Measurements from ENCODE around the gene PBRM1. TPM values are rescaled to one million over a fixed set of nuclear protein-coding genes. Genes with fewer than 3 reads are reported as not detected.

PBRM1 gene
- total RNA-seq, 4 donors from 2014 or later, result 71.0 to 93.6 (median 85.5) TPM

- H3K4me1 ChIP-seq, result no peaks in the 10 kb centered on the region
- H3K9me3 ChIP-seq, result no peaks in the 10 kb centered on the region
- H3K4me3 ChIP-seq, result no peak overlapping the region
- H3K27me3 ChIP-seq, result no peaks in the 10 kb centered on the region
- TF ChIP-seq EP300 (IDR thresholded peaks at IDR 0.05) (no peak), POLR2AphosphoS5 (IDR thresholded peaks at IDR 0.05) (no peak), POLR2A (IDR thresholded peaks at IDR 0.05) (no peak), CTCF (IDR thresholded peaks at IDR 0.05) (no peak)
- no peak for DNase-seq (ENCODE audit: low spot score in 2 of 2)
- no peak overlapping the region for H3K27ac ChIP-seq
- peaks cover 44% of the 10 kb centered on the region for H3K36me3 ChIP-seq
- WGBS, result 98% methylated on average over 3 of the region's 3 CpGs
These were observed 60.7 kb downstream of the PBRM1 start for GRCh38 chr3:52625041-52625440.

GRCh38 chr3:52623234-52623792 lies 62.4 kb downstream of the PBRM1 start:
- no peaks in the 10 kb centered on the region for H3K4me1 ChIP-seq
- DNase-seq (ENCODE audit: low spot score in 2 of 2), result no peak
- H3K27me3 ChIP-seq, result no peaks in the 10 kb centered on the region
- H3K4me3 ChIP-seq, result no peak overlapping the region
- 66% methylated on average over 2 of the region's 2 CpGs for WGBS
- no peaks in the 10 kb centered on the region for H3K9me3 ChIP-seq
- TF ChIP-seq CTCF (IDR thresholded peaks at IDR 0.05) (no peak), EP300 (IDR thresholded peaks at IDR 0.05) (no peak), POLR2A (IDR thresholded peaks at IDR 0.05) (no peak), POLR2AphosphoS5 (IDR thresholded peaks at IDR 0.05) (no peak)
- no peak overlapping the region for H3K27ac ChIP-seq
- peaks cover 43% of the 10 kb centered on the region for H3K36me3 ChIP-seq

GRCh38 chr3:52620580-52620979 lies 65.1 kb downstream of the PBRM1 start:
- 85% methylated on average over 2 of the region's 2 CpGs for WGBS
- TF ChIP-seq POLR2A (IDR thresholded peaks at IDR 0.05) (no peak), CTCF (IDR thresholded peaks at IDR 0.05) (no peak), POLR2AphosphoS5 (IDR thresholded peaks at IDR 0.05) (no peak), EP300 (IDR thresholded peaks at IDR 0.05) (no peak)
- H3K9me3 ChIP-seq, result no peaks in the 10 kb centered on the region
- DNase-seq (ENCODE audit: low spot score in 2 of 2), result no peak
- H3K27me3 ChIP-seq, result no peaks in the 10 kb centered on the region
- no peak overlapping the region for H3K27ac ChIP-seq
- peaks cover 49% of the 10 kb centered on the region for H3K36me3 ChIP-seq
- no peak overlapping the region for H3K4me3 ChIP-seq
- H3K4me1 ChIP-seq, result no peaks in the 10 kb centered on the region

- no peak for DNase-seq (ENCODE audit: low spot score in 2 of 2)
- Histone ChIP-seq H3K27me3 (no peaks in the 10 kb centered on the region), H3K4me1 (no peaks in the 10 kb centered on the region), H3K9me3 (no peaks in the 10 kb centered on the region), H3K36me3 (peaks cover 61% of the 10 kb centered on the region), H3K4me3 (no peak overlapping the region), H3K27ac (no peak overlapping the region)
- TF ChIP-seq CTCF (IDR thresholded peaks at IDR 0.05) (no peak), EP300 (IDR thresholded peaks at IDR 0.05) (no peak), POLR2AphosphoS5 (IDR thresholded peaks at IDR 0.05) (no peak), POLR2A (IDR thresholded peaks at IDR 0.05) (no peak)
These were observed 70.5 kb downstream of the PBRM1 start for GRCh38 chr3:52615166-52615565.

GRCh38 chr3:52614689-52615088 lies 71.0 kb downstream of the PBRM1 start:
- H3K4me3 ChIP-seq, result no peak overlapping the region
- no peak for TF ChIP-seq CTCF (IDR thresholded peaks at IDR 0.05)
- no peak for TF ChIP-seq POLR2AphosphoS5 (IDR thresholded peaks at IDR 0.05)
- TF ChIP-seq EP300 (IDR thresholded peaks at IDR 0.05), result no peak
- TF ChIP-seq POLR2A (IDR thresholded peaks at IDR 0.05), result no peak
- DNase-seq (ENCODE audit: low spot score in 2 of 2), result no peak
- WGBS, result 90% methylated on average over 3 of the region's 3 CpGs
- peaks cover 60% of the 10 kb centered on the region for H3K36me3 ChIP-seq
- no peaks in the 10 kb centered on the region for H3K4me1 ChIP-seq
- no peaks in the 10 kb centered on the region for H3K9me3 ChIP-seq
- H3K27ac ChIP-seq, result no peak overlapping the region
- no peaks in the 10 kb centered on the region for H3K27me3 ChIP-seq

Data from suprapubic skin (tissue), 4 donors.